Astrocyte (in vitro differentiated cells and primary cell): ENCODE results near the gene MYO1F. TPM values are rescaled to one million over a fixed set of nuclear protein-coding genes. Genes with fewer than 3 reads are reported as not detected.

Experiments used
- DNase-seq: peaks from one replicate; pipeline ENCODE4 v3.0.0-alpha.2; 2010; ENCODE audit warnings: low read depth
- FAIRE-seq: peaks from 2 replicates; lab custom pipeline; 2011; peaks lifted over from hg19 to GRCh38; lab: Jason Lieb, UNC
- H2AFZ ChIP-seq: 2 replicates; pipeline ENCODE4 v1.6.0; 2012; ENCODE audit warnings: low read depth, low read length, inconsistent platforms
- H3K27ac ChIP-seq: 2 replicates; pipeline ENCODE4 v1.5.1; 2011; ENCODE audit warnings: low read depth, low read length, inconsistent platforms
- H3K27me3 ChIP-seq: 2 replicates; pipeline ENCODE4 v1.6.0; 2011; ENCODE audit warnings: low read length, inconsistent platforms; ENCODE audit not compliant: insufficient read depth
- H3K36me3 ChIP-seq: 2 replicates; pipeline ENCODE4 v1.5.1; 2011; ENCODE audit warnings: low read length, inconsistent platforms; ENCODE audit not compliant: insufficient read depth
- H3K4me1 ChIP-seq: 2 replicates; pipeline ENCODE4 v1.5.1; 2011; ENCODE audit warnings: low read length, inconsistent platforms; ENCODE audit not compliant: insufficient read depth
- H3K4me2 ChIP-seq: 2 replicates; pipeline ENCODE4 v1.6.0; 2012; ENCODE audit warnings: low read length, inconsistent platforms
- H3K4me3 ChIP-seq: 2 replicates; pipeline ENCODE4 v1.5.1; 2011; ENCODE audit warnings: low read depth, mild to moderate bottlenecking, low read length, inconsistent platforms; ENCODE audit not compliant: insufficient read depth
- H3K79me2 ChIP-seq: 2 replicates; pipeline ENCODE4 v1.6.0; 2012; ENCODE audit warnings: mild to moderate bottlenecking, low read length, inconsistent platforms; ENCODE audit not compliant: insufficient read depth
- H3K9ac ChIP-seq: 2 replicates; pipeline ENCODE4 v1.6.0; 2012; ENCODE audit warnings: mild to moderate bottlenecking, low read length, inconsistent platforms
- H3K9me3 ChIP-seq: 2 replicates; pipeline ENCODE4 v1.5.1; 2012; ENCODE audit warnings: low read depth, mild to moderate bottlenecking, low read length, inconsistent platforms; ENCODE audit not compliant: insufficient read depth
- H4K20me1 ChIP-seq: 2 replicates; pipeline ENCODE4 v1.6.0; 2012; ENCODE audit warnings: low read length, inconsistent platforms; ENCODE audit not compliant: insufficient read depth
- H3K27ac Mint-ChIP-seq: one replicate; pipeline ENCODE4 v1.8.0; 2021; ENCODE audit warnings: mild to moderate bottlenecking, mixed read lengths; ENCODE audit not compliant: unreplicated experiment
- H3K27me3 Mint-ChIP-seq: one replicate; pipeline ENCODE4 v1.8.0; 2021; ENCODE audit warnings: low read depth, mixed read lengths; ENCODE audit not compliant: unreplicated experiment
- H3K36me3 Mint-ChIP-seq: one replicate; pipeline ENCODE4 v1.8.0; 2021; ENCODE audit warnings: low read depth, mixed read lengths; ENCODE audit not compliant: unreplicated experiment
- H3K4me1 Mint-ChIP-seq: one replicate; pipeline ENCODE4 v1.8.0; 2021; ENCODE audit warnings: low read depth, mixed read lengths; ENCODE audit not compliant: unreplicated experiment
- H3K4me3 Mint-ChIP-seq: one replicate; pipeline ENCODE4 v1.8.0; 2021; ENCODE audit warnings: mild to moderate bottlenecking, moderate library complexity, mixed read lengths; ENCODE audit not compliant: unreplicated experiment
- H3K9me3 Mint-ChIP-seq: one replicate; pipeline ENCODE4 v1.8.0; 2021; ENCODE audit warnings: mild to moderate bottlenecking, mixed read lengths; ENCODE audit not compliant: unreplicated experiment
- CTCF ChIP-seq: IDR thresholded peaks from 2 replicates; pipeline ENCODE4 v1.5.1; 2011; ENCODE audit warnings: low read depth, mild to moderate bottlenecking, inconsistent platforms, low read length, moderate library complexity; ENCODE audit not compliant: insufficient read depth
- EZH2 ChIP-seq: IDR thresholded peaks from 2 replicates; pipeline ENCODE4 v1.6.1; 2012; ENCODE audit warnings: mild to moderate bottlenecking, low read length, inconsistent platforms; ENCODE audit not compliant: insufficient read depth
- total RNA-seq: library from RNA; stranded (reverse); gene quantifications from 2 replicates; pipeline ENCODE4 v1.2.1, GENCODE V29; 2021

MYO1F gene
- total RNA-seq, 1 donor from 2014 or later, result 0.23 TPM

GRCh38 chr19:8499048-8499833 lies 78.0 kb downstream of the MYO1F start:
- no peak for DNase-seq
- no peak overlapping the region for H3K27ac Mint-ChIP-seq
- TF ChIP-seq EZH2, result no peak
- peaks cover 2% of the 10 kb centered on the region for H3K9me3 Mint-ChIP-seq
- peaks cover 6% of the 10 kb centered on the region for H3K4me1 Mint-ChIP-seq
- Histone ChIP-seq H3K27me3 (no peaks in the 10 kb centered on the region), H3K9ac (no peak overlapping the region), H3K79me2 (no peaks in the 10 kb centered on the region), H3K4me3 (no peak overlapping the region), H3K9me3 (no peaks in the 10 kb centered on the region), H4K20me1 (no peaks in the 10 kb centered on the region), H3K4me1 (no peaks in the 10 kb centered on the region), H3K36me3 (no peaks in the 10 kb centered on the region), H3K27ac (no peak overlapping the region), H2AFZ (no peak overlapping the region), H3K4me2 (no peak overlapping the region)
- peaks cover 8% of the 10 kb centered on the region for H3K27me3 Mint-ChIP-seq
- H3K36me3 Mint-ChIP-seq, result peaks cover 3% of the 10 kb centered on the region
- H3K4me3 Mint-ChIP-seq, result no peak overlapping the region
- FAIRE-seq, result no peak

- H3K4me3 ChIP-seq, result no peak overlapping the region
- no peak overlapping the region for H3K9ac ChIP-seq
- H3K79me2 ChIP-seq, result no peaks in the 10 kb centered on the region
- H3K4me1 ChIP-seq, result no peaks in the 10 kb centered on the region
- no peak overlapping the region for H2AFZ ChIP-seq
- DNase-seq (no peak), FAIRE-seq (no peak)
- no peak overlapping the region for H3K4me2 ChIP-seq
- H3K9me3 ChIP-seq, result no peaks in the 10 kb centered on the region
- TF ChIP-seq CTCF, result no peak
- no peak for TF ChIP-seq EZH2
- no peak overlapping the region for H3K27ac ChIP-seq
- Mint-ChIP-seq H3K4me1 (peaks cover 6% of the 10 kb centered on the region), H3K36me3 (peaks cover 3% of the 10 kb centered on the region), H3K27ac (no peak overlapping the region), H3K4me3 (no peak overlapping the region), H3K9me3 (peaks cover 2% of the 10 kb centered on the region), H3K27me3 (peaks cover 5% of the 10 kb centered on the region)
- no peaks in the 10 kb centered on the region for H3K27me3 ChIP-seq
- no peaks in the 10 kb centered on the region for H4K20me1 ChIP-seq
- no peaks in the 10 kb centered on the region for H3K36me3 ChIP-seq
Observed at GRCh38 chr19:8498295-8498694, 78.9 kb downstream of the MYO1F start.

GRCh38 chr19:8494158-8494557 lies 83.1 kb downstream of the MYO1F start:
- H3K36me3 ChIP-seq, result no peaks in the 10 kb centered on the region
- H3K27me3 ChIP-seq, result no peaks in the 10 kb centered on the region
- H3K27me3 Mint-ChIP-seq, result peaks cover 2% of the 10 kb centered on the region
- H4K20me1 ChIP-seq, result peaks cover 4% of the 10 kb centered on the region
- H3K9ac ChIP-seq, result no peak overlapping the region
- H3K4me2 ChIP-seq, result no peak overlapping the region
- H2AFZ ChIP-seq, result no peak overlapping the region
- H3K4me1 ChIP-seq, result no peaks in the 10 kb centered on the region
- no peaks in the 10 kb centered on the region for H3K79me2 ChIP-seq
- no peaks in the 10 kb centered on the region for H3K4me1 Mint-ChIP-seq
- H3K27ac Mint-ChIP-seq, result no peak overlapping the region
- no peak overlapping the region for H3K27ac ChIP-seq
- DNase-seq (no peak), FAIRE-seq (no peak)
- H3K9me3 ChIP-seq, result no peaks in the 10 kb centered on the region
- no peak overlapping the region for H3K4me3 Mint-ChIP-seq
- no peak for TF ChIP-seq EZH2
- TF ChIP-seq CTCF, result no peak
- no peak overlapping the region for H3K4me3 ChIP-seq
- peaks cover 5% of the 10 kb centered on the region for H3K36me3 Mint-ChIP-seq
- H3K9me3 Mint-ChIP-seq, result no peaks in the 10 kb centered on the region
